ENCODE data around the gene MYOG.

Gene MYOG

DNA sequence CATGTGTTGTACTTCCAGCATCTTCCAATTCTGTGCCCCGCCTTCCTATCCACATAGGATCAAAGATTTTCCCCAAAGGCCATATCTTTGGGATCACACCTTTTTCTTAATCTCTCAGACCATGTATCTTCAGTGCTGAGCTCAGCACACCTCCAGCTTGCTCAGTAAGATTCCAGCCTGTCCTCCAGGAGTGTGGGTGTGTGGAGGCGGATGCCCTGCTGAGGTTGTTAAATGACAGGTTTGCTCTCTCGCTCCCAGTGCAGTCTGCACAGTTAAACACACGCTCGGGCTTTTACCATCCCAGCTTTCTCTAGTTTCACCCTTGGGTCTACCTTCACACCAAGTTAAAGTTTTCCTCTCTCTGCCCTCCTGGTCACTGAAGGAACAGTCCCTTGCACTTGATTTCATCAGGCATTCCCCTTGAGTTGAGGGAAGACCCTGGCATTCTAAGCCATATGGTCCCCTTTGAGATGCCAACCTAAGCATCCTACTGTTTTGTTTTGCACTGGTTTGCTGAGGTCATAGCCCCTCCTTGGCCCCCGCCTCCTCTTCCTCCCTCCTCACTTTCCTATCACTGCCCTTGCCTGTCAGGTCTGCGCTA lies 13.7 kb downstream of the MYOG start:
- DNase-seq: no peak

DNA sequence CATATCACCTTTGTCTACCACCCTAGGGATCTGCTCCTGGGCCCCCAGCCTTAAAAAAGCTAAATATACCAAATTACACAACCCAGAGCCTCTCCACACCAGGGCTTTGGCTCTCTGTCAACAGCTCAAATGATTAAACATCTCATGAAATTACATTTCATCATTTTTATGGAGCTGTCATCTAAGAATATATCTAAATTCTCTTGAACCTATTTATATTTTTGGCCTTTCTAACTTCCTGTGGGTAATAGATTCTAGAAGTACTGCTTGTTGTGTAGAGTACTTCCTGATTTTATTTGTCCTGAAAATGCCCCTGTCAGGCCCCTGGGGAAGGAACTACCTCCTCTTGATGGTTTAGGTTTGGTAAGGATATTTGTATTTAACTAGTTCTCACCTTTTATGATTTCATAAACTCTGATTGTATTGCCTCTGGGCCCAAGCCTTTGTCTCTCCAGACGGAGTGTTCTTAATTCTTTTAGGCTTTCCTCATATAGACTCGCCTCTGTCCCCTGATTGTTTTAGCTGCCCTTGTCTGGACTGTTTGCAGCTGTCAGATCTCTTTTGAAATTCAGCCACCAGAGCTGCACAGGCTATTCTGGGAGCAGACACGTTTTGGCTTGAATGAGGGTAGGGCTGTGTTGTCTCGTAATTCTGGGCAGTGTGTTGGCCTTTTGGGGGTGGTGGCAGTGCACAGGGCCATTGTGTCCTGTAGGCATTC lies 16.6 kb downstream of the MYOG start:
- peak; percentile 67 for DNase-seq

DNA sequence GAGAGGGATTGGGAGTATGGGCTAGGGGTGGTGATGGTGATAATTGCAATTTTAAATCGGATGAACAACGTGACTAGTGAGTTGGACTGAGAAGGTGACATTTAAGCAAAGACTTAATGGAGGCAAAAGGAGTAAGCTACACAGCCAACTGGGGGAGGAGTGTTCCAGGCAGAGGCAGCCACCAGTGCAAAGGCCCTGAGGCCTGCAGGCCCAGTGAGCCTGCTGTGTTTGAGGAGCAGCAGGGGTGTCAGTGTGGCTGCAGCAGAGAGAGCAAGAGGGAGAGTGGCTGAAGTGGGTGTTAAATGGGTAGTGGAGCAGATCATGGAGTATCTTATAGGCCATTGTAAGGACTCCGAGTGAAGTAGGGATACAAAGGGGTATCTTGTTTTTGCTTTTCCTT lies 18.8 kb downstream of the MYOG start:
- no peak for DNase-seq

DNA sequence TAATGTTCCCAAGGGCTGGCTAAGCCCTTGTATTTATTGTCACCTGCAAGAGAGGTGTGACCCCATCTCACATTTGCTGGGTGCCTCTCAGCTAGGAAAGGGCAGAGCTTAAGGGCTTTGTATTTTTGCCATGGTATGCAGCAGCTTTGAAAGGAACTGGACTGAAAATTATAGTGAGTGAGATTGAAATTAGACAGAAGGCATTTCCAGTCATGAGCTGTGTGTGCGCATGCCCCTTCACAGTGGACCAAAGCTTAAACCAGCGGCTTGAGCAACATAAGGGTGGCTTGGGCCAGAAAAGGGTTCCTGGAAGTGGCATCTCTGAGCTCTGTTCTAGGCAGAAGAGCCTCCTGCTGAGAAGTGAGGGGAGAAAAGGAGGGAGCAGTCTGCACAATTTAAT lies 19.8 kb downstream of the MYOG start:
- no peak for DNase-seq

DNA sequence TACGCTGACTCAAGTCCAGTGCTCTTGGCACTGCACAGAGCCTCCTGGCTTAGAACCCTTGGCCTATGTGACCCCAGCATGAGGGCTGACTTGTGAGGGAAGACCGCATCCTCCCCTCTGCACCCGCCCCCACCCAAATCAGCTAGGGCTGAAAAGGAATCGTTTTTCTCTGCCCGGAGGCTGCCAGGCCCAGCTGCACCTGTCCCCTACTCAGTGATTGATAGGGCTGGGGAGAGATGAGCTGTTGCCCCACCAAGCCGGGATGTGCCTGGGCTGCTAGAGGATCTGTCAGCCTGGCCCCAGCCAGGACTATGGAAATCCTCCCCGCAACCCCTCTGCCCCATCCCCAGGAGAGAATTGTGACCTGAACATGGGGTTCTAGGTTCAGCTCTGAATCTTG lies 20.6 kb downstream of the MYOG start:
- no peak for DNase-seq

DNA sequence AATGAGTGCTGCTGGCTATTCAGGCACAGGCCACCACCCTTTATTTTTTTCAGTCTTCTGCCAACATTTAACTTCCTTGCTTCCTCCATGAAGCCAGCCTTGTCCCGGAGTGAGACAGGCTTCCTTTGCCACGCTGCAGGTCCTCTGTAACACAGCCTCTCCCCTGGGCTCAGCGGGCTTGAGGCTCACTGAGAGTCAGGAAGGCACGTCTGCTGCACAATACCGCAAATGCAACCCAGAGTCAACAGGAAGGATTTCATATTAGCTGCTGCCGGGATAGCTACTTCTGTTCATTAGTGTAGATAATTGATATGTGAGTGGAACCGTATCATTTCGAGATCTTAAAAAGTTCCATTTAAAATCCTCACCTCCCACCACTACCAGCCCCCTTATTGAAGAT lies 22.5 kb downstream of the MYOG start:
- no peak for DNase-seq

DNA sequence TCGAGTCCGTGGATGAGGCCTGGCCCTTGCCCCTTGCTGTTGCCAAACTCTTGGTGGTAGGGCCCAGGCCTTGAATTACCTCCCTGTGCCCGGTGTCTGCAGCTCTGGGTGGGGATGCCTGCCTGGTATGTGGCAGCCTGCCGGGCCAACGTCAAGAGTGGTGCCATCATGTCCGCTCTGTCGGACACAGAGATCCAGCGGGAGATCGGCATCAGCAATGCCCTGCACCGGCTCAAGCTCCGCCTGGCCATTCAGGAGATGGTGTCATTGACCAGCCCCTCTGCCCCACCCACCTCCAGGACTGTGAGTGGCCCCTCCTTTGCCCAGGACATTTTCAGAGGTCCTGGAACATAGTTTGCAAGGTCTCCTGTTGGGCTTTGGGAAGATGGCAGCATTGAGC lies 25.7 kb downstream of the MYOG start:
- no peak for DNase-seq

DNA sequence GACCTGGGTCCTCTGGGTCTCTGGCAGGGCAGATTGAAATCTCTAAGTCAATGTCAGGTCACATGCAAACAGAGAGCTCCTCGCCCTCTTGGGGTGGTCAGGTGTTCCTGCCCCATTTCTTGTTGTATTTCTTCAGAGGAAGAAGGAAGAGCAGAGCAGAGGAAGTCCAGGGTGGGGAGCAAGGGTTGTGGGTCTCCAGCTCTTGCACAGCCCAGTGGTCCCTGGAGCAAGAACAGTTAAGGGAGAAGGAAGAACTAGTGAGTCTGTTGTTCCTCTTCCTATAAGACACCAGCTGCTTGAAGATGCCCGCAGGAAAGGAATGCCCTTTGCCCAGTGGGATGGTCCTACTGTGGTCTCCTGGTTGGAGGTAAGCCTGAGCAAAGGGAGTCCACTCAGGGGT lies 26.3 kb downstream of the MYOG start:
- DNase-seq: no peak

DNA sequence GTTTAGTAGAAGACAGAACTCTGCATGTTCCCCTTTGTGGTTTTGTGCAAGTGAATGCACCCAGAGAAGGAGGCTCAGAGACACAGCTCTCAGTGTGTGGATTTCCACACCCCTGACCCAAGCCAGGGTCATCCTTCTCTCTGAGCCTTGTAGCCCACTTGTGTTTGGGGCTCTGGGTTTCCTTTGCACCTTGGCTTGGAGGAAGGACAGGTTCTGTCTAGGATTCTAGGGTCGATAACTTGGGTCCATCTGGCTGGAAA lies 27.2 kb downstream of the MYOG start:
- no peak for DNase-seq

DNA sequence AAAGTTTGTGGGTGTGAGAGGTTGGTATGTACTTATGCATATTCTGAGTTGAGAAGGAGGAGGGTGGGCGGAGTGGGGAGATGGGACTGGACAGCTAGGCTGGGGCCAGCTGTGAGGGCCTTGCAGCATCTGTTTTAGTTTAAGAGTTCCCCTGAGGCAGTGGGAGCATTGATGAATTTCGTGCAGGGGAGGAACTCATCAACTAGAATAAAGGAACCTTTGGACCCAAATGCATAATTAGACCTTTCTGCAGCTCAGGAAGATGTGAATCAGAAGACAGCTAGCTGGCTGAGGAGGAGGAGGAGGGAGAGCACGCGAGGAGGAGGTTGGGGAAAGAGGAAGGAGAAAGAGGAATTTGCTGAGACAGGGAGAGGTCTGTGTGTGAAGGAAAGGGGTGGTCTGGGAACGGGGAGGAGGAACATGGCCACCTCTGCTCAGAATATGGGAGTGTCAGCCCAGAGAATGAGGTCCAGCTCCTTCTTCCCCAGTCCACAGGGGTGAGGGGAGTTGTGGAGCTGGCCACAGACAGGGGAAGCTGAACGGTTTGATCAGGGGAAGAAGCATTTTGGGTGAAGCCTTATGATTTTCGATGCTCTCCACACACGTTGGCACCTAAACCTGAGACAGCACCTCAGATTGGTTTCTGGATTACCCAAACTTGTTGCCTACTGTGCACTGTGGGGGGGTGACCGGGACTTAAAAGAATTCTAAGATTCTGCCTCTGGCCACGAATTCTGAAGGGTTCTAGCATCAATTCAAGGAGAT lies 27.7 kb downstream of the MYOG start:
- peak; percentile 60 for DNase-seq

DNA sequence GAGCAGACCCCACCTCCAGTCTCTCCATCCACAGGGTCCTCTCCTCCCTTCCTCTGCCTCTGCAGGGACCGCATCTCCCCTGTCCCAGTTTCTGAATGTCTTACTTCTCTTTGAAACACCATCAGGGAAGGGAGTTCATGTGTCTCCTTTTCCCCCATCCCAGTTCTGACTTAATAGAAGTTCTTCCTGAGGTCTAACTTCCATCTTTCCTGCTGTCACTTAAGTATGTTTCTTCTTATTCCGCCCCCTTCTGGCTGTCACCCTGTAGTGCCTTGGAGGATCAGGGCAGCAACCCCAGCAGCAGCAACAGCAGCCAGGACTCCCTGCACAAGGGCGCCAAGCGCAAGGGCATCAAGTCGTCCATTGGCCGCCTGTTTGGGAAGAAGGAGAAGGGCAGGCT lies 29.3 kb downstream of the MYOG start:
- no peak for DNase-seq

DNA sequence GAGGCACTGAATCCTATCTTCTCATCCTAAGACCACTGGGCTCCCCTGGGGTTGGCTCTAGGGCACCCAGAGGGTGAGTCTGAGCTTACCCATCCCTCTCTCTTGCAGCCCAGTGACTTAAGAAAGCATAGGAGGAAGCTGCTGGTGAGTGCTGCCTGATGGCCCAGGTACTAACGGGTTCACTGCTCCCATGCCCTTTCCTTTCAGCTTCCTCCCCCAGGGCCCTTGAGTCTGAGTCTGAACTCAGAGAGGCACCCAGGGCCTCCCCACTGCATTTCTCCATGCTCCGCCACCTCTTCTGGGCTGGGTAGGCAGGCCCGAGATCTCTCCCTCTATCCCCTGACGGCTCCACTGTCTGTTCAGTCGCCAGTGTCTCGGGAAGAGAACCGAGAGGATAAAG lies 29.8 kb downstream of the MYOG start:
- no peak for DNase-seq

DNA sequence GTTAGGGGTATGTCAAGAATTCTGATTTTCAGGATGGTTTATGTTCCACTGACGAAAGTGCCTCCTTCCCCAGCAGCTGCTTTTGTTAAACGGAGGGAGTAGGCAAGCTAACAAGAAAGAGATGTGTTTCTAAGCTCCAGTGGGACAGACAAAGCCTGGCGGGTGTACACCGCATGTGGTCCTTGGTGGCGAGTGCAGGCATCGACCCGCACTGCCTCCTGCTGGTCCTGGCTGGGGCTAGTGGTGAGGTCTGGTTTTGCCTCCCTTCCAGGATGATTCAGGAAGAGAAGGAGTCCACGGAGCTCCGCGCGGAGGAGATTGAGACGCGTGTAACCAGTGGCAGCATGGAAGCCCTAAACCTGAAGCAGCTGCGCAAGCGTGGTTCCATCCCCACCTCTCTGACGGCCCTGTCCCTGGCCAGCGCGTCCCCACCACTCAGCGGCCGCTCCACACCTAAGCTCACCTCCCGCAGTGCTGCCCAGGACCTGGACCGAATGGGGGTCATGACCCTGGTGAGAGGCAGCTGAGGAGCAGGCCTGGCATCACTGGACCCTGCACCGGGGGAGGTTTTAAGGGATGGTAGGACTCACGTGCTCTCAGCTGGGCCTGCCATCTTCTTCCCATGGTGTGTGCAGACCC lies 30.5 kb downstream of the MYOG start:
- DNase-seq: no peak

DNA sequence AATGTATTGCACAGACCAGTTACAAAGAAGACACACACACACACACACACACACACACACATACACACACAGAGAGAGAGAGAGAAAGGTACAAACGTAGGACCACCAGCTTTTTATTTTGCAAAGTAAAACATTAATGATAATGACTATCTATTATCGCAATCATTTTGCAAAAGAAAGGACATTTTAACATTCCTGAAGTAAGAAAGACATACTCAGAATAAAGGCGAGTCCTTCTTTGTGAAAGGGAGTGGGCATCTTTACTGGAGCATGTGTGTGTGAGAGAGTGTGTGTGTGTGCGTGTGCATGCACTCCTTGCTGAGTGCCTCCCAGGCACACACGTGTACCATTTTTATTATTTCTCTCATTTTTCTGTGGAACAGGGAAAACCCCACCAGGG lies 31.2 kb downstream of the MYOG start:
- DNase-seq: no peak

DNA sequence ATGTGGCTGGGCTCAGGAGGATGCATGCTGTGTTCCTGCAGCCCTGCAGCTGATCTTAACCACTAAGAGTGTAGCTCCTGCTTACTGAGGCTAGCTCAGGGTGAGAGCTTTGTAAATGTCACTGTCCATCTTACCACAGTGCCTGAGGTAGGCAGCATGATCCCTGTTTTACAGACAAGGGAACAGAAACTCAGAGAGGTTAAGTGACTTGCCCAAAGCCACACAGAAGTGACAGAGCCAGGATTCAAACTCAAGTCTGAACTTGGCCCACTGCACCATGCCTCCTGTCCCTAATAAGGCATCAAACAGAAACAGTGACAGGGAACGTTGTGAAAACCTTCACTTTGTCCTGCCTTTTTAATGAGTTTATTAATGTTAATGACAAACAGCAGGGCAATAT lies 31.6 kb downstream of the MYOG start:
- DNase-seq: no peak

DNA sequence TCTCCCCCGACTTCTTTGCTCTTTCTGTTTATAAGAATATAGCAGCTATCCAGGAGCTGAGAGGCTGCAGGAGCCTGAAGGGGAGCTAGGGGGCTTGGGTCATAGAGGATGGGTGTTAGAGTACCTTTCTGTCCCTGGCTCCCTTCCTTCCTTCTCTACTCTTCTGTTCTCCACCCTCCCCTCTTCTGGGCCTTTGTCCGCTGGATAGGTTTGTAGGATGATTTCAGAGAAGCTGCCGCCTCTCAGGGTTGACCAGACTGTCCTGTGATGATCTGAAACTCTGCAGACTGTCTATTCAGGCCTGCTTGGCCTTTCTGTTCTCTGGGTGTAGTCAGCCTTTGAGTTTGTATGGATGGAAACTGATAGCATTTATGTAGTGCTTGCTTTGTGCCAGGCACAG lies 33.2 kb downstream of the MYOG start:
- no peak for DNase-seq

DNA sequence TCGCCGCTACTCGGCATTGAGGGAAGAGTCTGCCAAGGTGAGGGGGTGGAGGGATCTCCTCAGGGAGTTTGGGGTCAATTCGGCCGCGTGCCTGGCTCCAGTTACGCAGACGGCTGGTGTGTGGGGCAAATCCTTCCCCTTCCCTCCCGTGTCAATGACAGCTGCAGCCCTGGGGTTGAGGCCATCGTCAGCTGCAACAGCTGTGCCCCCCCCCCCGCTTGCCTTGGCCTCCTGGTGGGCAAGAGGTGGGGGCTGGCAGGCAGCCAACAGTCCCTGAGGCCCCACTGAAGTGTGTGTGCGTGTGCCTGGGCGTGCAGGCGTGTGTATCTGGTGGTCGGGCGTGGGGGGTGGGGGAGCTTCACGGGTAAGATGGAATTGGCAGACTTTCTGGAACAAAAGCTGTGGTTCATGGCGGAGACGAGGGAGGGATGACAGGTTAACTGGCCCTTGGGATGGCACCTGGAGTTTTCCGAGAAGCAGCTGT lies 33.9 kb downstream of the MYOG start:
- DNase-seq: peak; percentile 71

DNA sequence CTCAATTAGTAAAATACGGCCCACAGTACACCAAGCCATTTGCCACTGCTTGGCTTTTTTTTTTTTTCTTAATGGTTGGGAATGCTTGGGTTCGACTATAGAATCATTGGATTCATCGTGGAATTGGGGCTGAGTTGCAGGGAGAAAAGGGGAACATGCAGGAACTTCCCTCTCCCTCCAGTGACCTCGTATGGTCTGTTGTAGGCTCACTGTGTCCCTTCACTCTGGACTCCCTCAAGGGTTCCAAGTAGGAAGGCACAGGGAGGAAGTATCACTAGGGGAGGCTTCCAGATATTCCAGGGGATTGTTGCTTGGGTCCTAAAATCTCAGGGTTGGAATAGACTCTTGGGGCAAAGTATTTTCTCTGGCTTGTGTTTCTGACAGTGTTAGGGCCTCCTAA lies 35.0 kb downstream of the MYOG start:
- DNase-seq: no peak

DNA sequence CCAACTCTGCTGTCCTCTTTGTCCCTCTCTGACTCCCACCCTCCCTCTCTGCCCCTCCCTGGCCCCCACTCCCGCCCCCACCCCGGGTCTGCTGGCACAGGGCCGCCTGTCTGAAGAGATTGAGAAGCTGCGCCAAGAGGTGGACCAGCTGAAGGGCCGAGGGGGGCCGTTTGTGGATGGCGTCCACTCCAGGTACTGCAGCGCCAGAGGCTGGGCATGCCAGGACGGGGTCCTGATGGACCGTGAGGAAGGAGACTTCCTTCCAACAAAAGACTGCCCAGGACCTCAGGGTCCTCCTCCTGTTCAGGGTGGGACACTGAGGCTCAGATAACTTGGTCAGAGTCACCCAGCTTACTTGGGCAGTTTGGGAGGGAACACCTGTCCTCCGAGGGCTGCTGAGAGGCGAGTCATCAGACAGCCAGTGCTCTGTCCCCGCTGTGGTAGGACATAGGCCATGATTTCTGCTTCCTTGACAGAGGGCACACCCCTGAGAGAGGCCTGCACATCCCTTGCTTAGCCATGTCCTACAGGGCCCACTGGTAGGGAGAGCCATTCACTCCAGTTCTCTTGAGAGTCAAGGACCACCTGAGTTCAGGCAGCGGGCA lies 36.1 kb downstream of the MYOG start:
- DNase-seq: no peak

DNA sequence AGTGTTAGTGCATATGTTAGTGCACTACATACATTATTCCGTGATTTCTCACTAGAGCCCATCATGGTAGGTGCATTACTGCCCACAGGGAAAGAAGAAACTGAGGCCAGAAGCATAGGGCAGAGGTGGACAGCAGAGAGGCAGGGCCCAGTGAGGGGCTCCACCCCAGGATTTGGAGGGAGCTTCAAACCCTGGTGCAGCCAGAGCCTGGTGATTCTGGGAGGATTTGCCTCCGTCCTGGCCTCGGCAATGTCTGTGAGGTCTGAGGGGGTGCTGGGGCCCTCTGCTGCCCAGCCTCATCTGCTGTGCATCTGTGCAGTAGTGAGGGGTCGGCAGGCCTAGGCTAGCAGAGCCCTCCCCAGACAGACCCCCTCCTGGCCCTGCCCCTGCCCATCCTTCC lies 36.7 kb downstream of the MYOG start:
- no peak for DNase-seq

DNA sequence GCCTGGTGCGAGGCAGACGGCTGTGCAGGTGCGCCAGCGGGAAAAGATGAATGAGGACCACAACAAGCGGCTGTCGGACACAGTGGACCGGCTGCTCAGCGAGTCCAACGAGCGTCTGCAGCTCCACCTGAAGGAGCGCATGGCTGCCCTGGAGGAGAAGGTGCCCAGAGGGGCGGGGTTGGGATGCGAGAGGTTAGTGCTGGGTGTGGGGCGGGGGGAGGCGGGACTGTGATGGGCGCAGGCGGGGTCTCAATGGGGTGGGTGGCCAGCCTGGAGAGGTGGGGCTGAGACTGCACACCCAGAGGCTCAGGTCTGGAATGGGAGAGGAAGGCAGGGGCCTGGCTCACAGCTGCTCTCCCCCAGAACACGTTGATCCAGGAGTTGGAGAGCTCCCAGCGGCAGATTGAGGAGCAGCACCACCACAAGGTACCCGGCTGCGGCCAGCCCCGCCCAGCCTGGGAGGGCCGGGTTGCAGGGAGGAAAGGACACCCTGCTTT lies 37.2 kb downstream of the MYOG start:
- DNase-seq: no peak

DNA sequence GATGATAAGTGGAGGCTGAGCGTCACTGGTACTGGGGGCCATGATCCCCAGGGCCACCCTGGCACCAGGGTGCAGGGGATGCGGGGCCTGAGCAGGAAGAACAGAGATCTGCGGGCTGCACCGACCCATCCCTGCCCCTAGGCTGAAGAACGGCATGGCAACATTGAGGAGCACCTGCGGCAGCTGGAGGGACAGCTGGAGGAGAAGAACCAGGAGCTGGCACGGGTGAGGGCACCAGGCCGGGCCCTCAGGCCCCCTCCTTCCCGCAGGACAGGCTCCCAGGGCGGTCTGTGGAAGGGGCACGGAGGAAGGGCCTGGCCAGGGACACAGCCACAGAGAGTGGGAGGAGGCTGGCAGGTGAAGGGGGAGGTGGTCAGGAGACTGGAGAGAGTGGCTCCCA lies 37.7 kb downstream of the MYOG start:
- no peak for DNase-seq

DNA sequence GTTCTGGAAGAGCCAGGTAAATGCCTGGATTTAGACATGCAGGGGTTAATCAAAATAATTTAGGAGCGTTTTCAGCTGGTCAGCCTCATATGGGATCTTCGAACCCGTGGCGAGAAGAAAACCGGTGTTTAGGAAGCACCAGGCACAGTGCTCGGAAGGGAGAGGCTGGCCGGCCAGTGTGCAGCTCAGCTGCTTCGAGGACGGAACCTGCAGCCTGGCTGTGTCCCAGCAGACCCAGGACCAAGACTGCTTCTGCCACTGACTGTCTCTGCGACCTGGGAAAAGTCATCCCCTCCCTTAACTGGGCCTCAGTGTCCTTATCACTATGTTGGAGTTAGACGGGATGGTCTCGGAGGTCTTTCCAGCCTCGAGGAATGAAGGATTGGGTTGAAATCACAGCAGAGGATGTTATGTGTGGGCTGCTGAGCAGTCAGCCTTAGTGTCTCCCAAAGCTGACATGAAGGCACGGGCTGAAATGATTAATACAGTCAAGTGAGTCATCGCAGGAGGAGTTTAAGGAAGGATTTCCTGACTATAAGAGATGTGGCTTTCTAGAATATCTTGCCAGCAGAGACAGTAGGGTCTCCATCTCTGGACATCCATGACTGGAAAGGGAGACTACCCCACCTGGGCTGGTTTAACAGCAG lies 38.7 kb downstream of the MYOG start:
- DNase-seq: no peak

All from femur (tissue), 1 donor.